Effector memory CD4-positive, alpha-beta T cell (primary cell): Measurements from ENCODE around the gene OR5AU1.
"Not testable (repeated sequence)": the region's sequence is repeated elsewhere in the genome, so short reads cannot be mapped to it uniquely, and the experiment has no call there.

Experiments
- DNase-seq, 3 donors: peaks; one replicate each; pipeline ENCODE4 v3.0.0-alpha.2; 2020
- H3K27ac ChIP-seq: 2 replicates; pipeline ENCODE4 v1.7.0; 2013; ENCODE audit warnings: mild to moderate bottlenecking, low read length, moderate library complexity; ENCODE audit not compliant: insufficient read depth, poor library complexity, severe bottlenecking
- H3K27me3 ChIP-seq: replicated peaks from 2 replicates; pipeline ENCODE4 v1.7.0; 2013; ENCODE audit warnings: mild to moderate bottlenecking, low read length; ENCODE audit not compliant: insufficient read depth, control insufficient read depth, poor library complexity, severe bottlenecking
- H3K36me3 ChIP-seq: 2 replicates; pipeline ENCODE4 v1.7.0; 2013; ENCODE audit warnings: mild to moderate bottlenecking, low read length, moderate library complexity; ENCODE audit not compliant: control insufficient read depth, insufficient read depth
- H3K4me1 ChIP-seq: 2 replicates; pipeline ENCODE4 v1.7.0; 2013; ENCODE audit warnings: low read length, mild to moderate bottlenecking; ENCODE audit not compliant: control insufficient read depth, insufficient read depth, poor library complexity, severe bottlenecking
- H3K4me3 ChIP-seq: 2 replicates; pipeline ENCODE4 v1.7.0; 2013; ENCODE audit warnings: low read length, low read depth, mild to moderate bottlenecking; ENCODE audit not compliant: insufficient read depth, poor library complexity, severe bottlenecking
- H3K9me3 ChIP-seq: 2 replicates; pipeline ENCODE4 v1.7.0; 2013; ENCODE audit warnings: mild to moderate bottlenecking, low read length, moderate library complexity; ENCODE audit not compliant: control insufficient read depth

Gene OR5AU1

GRCh38 chr14:21169573-21169972 lies 13.7 kb upstream of the OR5AU1 start:
- no peak overlapping the region for H3K4me3 ChIP-seq
- H3K4me1 ChIP-seq, result no peaks in the 10 kb centered on the region
- no peaks in the 10 kb centered on the region for H3K27me3 ChIP-seq
- no peaks in the 10 kb centered on the region for H3K36me3 ChIP-seq
- H3K27ac ChIP-seq, result no peak overlapping the region
- H3K9me3 ChIP-seq, result no peaks in the 10 kb centered on the region
- no peak for DNase-seq

- Histone ChIP-seq H3K36me3 (no peaks in the 10 kb centered on the region), H3K27ac (no peak overlapping the region), H3K9me3 (no peaks in the 10 kb centered on the region), H3K27me3 (no peaks in the 10 kb centered on the region), H3K4me3 (no peak overlapping the region), H3K4me1 (no peaks in the 10 kb centered on the region)
- no peak for DNase-seq
Measured at GRCh38 chr14:21168055-21168454, 12.2 kb upstream of the OR5AU1 start.

GRCh38 chr14:21165670-21166069 lies 9.8 kb upstream of the OR5AU1 start:
- H3K4me3 ChIP-seq, H3K36me3 ChIP-seq, H3K9me3 ChIP-seq, DNase-seq, H3K27me3 ChIP-seq, H3K4me1 ChIP-seq, H3K27ac ChIP-seq: not testable (repeated sequence)

- H3K4me1 ChIP-seq, H3K27ac ChIP-seq, DNase-seq, H3K27me3 ChIP-seq, H3K36me3 ChIP-seq, H3K4me3 ChIP-seq, H3K9me3 ChIP-seq: not testable (repeated sequence)
Measured at GRCh38 chr14:21165002-21165605, 9.2 kb upstream of the OR5AU1 start.

DNA sequence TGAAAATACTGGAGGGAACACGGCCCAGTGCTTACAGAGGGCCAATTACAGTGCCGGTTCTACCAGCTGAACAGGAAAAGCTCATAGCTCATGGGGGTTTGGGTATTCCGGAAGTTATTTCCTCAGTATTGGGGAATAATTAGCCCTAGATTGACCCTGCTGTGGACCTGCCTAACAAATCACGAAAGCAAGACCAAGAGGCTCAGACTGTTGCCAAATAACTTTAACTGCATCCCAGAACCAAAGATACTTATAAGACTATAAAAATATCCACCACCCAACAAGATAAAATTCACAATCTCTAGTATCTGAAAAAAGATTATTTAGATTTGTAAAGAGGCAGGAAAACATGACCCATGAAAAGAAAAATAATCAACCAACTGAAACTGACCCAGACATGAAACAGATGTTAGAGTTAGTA lies 8.0 kb upstream of the OR5AU1 start:
- H3K4me1 ChIP-seq, result no peaks in the 10 kb centered on the region
- H3K27ac ChIP-seq, result no peak overlapping the region
- no peak overlapping the region for H3K4me3 ChIP-seq
- H3K9me3 ChIP-seq, result no peaks in the 10 kb centered on the region
- H3K27me3 ChIP-seq, result no peaks in the 10 kb centered on the region
- no peak for DNase-seq
- no peaks in the 10 kb centered on the region for H3K36me3 ChIP-seq

DNA sequence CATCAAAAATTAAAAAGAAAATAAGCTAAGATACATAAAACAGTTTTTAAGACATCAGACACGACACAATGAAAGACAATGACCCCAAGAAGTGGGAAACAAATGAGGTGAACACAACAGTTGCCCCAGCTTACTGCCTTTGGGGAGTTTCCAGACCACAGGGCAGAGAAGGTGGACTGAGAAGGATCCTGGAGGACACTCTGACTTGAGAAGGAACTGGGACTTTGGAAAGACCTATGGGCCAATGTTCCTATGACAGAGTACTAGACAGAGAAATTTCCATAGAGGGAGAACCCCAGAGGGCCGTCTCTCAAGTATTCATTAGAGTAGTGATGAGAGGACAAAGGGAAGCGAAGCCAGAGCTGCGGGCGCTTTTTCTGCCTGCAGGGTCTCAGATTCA lies 6.2 kb upstream of the OR5AU1 start:
- no peak for DNase-seq
- Histone ChIP-seq H3K4me3 (no peak overlapping the region), H3K9me3 (no peaks in the 10 kb centered on the region), H3K4me1 (no peaks in the 10 kb centered on the region), H3K36me3 (no peaks in the 10 kb centered on the region), H3K27me3 (no peaks in the 10 kb centered on the region), H3K27ac (no peak overlapping the region)

DNA sequence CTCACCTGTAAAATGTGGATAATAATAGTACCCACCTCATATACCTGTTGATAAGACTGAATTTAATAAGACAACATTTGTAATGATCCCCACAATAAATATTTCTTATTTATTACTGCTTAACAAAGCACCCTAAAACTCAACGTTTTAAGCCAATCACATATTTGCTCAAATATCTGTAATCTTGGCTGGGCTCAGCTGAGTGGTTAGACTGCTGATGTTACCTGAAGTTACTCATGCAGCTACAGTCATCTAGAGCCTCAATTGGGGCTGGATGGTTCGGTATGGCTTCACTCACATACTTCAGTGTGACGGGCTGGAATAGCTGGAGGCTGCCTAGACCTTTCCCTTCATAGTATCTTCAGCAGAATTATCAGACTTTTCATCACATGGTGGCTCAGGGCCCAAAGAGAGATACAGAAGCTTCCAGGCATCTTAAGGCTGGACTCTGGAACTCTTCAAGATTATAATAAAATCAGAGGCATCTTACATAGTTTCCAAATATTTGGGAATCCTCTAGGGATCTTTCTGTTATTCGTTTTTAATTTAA lies 4.3 kb upstream of the OR5AU1 start:
- Histone ChIP-seq H3K27ac (no peak overlapping the region), H3K36me3 (no peaks in the 10 kb centered on the region), H3K9me3 (no peaks in the 10 kb centered on the region), H3K27me3 (no peaks in the 10 kb centered on the region), H3K4me3 (no peak overlapping the region), H3K4me1 (no peaks in the 10 kb centered on the region)
- DNase-seq, result no peak

DNA sequence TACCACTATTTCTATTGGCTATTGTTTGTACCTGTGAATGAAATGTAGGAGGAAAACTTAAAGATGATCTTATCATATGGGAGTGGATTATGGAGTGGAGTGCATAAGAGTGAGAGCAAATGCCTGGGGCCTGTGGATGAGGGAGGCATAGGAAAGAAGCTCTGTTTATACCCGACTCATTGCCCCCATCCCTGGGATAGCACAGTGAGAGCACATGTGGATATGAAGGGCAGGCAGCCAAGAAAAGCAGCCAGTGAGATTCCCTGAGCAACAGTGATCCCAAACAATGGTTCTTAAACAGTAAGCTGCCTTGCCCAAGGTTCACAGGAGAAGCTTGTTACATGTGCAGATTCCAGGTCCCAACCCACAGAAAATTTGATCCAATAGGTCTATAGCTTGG lies 2.3 kb upstream of the OR5AU1 start:
- H3K4me1 ChIP-seq, H3K27me3 ChIP-seq, H3K9me3 ChIP-seq, H3K27ac ChIP-seq, H3K36me3 ChIP-seq, DNase-seq, H3K4me3 ChIP-seq: not testable (repeated sequence)

GRCh38 chr14:21149641-21150367 lies 6.1 kb downstream of the OR5AU1 start:
- Histone ChIP-seq H3K4me1 (no peaks in the 10 kb centered on the region), H3K4me3 (no peak overlapping the region), H3K27me3 (no peaks in the 10 kb centered on the region), H3K36me3 (no peaks in the 10 kb centered on the region), H3K27ac (no peak overlapping the region), H3K9me3 (no peaks in the 10 kb centered on the region)
- no peak for DNase-seq

DNA sequence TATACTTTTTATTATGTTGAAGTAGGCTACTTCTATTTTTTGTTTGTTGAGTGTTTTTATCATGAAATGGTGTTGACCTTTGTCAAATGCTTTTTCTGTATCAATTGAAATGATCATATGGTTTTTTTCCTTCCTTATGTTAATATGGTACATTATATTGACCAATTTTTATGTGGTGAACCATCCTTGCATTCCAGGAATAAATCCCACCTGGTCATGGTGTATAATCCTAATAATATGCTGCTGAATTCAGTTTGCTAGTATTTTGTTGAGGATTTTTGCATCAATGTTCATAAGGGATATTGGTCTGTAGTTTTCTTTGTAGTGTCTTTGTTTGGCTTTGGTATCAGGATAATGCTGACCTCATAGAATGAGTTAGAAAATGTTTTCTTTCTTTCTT lies 10.4 kb downstream of the OR5AU1 start:
- DNase-seq, result no peak
- Histone ChIP-seq H3K9me3 (no peaks in the 10 kb centered on the region), H3K4me3 (no peak overlapping the region), H3K4me1 (no peaks in the 10 kb centered on the region), H3K27ac (no peak overlapping the region), H3K36me3 (no peaks in the 10 kb centered on the region), H3K27me3 (no peaks in the 10 kb centered on the region)
